ENCODE results near the gene MAP3K7CL. TPM values are rescaled to one million over a fixed set of nuclear protein-coding genes. Genes with fewer than 3 reads are reported as not detected.

The MAP3K7CL gene
- total RNA-seq, 4 donors from 2014 or later: 1.5 to 2.6 (median 2.2) TPM

DNA sequence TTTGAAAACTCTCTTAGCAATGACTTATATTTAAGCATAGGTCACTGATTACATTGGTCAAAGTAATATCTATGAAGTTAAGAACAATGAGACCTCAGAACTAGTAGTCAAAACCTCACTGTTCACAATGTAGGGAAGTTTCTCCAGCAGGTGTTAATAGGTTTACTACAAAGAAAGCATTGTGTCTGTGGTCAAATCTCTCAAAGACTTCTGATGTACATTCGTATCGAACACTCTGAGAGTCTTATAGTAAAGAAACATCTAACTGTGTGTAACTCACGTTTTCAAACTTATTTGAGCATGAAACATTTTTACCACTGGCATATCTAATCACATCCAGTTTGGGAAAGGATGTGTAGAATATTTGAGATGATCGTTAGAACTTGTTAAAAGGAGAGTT lies 76.0 kb downstream of the MAP3K7CL start:
- TF ChIP-seq, protein P1, sequence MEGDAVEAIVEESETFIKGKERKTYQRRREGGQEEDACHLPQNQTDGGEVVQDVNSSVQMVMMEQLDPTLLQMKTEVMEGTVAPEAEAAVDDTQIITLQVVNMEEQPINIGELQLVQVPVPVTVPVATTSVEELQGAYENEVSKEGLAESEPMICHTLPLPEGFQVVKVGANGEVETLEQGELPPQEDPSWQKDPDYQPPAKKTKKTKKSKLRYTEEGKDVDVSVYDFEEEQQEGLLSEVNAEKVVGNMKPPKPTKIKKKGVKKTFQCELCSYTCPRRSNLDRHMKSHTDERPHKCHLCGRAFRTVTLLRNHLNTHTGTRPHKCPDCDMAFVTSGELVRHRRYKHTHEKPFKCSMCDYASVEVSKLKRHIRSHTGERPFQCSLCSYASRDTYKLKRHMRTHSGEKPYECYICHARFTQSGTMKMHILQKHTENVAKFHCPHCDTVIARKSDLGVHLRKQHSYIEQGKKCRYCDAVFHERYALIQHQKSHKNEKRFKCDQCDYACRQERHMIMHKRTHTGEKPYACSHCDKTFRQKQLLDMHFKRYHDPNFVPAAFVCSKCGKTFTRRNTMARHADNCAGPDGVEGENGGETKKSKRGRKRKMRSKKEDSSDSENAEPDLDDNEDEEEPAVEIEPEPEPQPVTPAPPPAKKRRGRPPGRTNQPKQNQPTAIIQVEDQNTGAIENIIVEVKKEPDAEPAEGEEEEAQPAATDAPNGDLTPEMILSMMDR (IDR thresholded peaks at IDR 0.05): no peak
- TF ChIP-seq POLR2A (IDR thresholded peaks at IDR 0.05) (no peak), POLR2AphosphoS5 (IDR thresholded peaks at IDR 0.05) (no peak), EP300 (IDR thresholded peaks at IDR 0.05) (no peak)
- WGBS, 2 donors (ENCODE audit: low coverage in 1 of 2): 92 to 98% methylated on average over 4 of the region's 4 CpGs
- Histone ChIP-seq H3K9me3 (peaks cover 0 to 2% (median 0%) of the 10 kb centered on the region in 3 donors), H3K27ac (no peak overlapping the region), H3K27me3 (no peaks in the 10 kb centered on the region), H3K4me3 (no peak overlapping the region), H3K4me1 (peaks cover 0 to 8% (median 3%) of the 10 kb centered on the region in 3 donors), H3K36me3 (no peaks in the 10 kb centered on the region)
- ATAC-seq: no peak

DNA sequence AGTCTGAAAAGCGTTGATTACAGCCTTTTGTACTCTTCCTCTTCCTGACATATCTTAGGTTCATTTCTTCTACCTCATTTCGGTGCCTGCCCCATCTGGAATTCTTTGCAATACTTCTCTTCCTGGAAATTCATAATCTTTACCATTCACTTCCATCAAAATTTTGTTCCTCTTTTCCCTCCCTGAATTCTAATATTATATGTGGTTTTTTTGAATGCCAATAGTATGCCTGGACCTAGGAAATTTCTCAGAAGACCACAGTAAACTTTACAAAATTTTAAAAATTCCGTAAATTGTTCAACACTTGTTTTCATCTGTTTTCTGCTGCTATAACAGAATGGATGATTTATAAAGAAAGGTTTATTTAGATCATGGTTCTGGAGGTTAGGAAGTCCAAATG lies 76.8 kb downstream of the MAP3K7CL start:
- ATAC-seq: no peak
- no peaks in the 10 kb centered on the region for H3K27me3 ChIP-seq
- WGBS, 2 donors (ENCODE audit: low coverage in 1 of 2): 78 to 100% methylated on average over 2 to 3 of the region's 3 CpGs
- H3K27ac ChIP-seq: no peak overlapping the region
- peaks cover 0 to 8% (median 3%) of the 10 kb centered on the region in 3 donors for H3K4me1 ChIP-seq
- no peak for TF ChIP-seq POLR2AphosphoS5 (IDR thresholded peaks at IDR 0.05)
- no peak for TF ChIP-seq EP300 (IDR thresholded peaks at IDR 0.05)
- TF ChIP-seq, protein P1 (IDR thresholded peaks at IDR 0.05): no peak
- no peak for TF ChIP-seq POLR2A (IDR thresholded peaks at IDR 0.05)
- H3K9me3 ChIP-seq: no peaks in the 10 kb centered on the region
- no peak overlapping the region for H3K4me3 ChIP-seq
- no peaks in the 10 kb centered on the region for H3K36me3 ChIP-seq

DNA sequence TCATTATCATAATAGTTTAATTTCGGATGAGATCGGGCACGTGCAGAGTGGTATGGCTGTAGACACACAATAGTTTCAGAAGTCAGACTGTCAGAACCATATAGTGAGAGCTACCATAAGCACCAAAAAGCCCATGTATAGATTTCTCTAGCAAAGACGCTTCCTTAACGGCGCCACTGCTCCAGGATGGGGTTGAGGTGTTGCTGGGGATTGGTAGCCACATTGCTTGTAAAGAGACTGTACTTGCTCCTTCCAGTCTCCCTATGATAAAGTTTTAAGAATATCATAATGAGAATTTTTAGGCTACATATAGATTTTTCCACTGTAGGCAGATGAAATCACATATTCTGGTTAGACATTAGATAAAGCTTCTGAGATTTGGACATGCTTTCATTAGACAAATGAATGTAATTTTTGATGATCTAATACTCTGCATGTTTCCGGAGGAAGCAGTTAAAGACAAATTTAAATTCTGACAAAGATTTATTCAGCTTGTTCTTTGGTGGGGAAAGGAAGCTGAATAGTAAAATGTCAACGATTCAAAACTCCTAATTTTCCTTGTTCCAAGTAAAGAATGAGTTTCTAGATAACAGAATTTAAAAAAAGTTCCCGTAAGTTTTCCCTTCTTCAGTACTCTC lies 77.7 kb downstream of the MAP3K7CL start:
- H3K27ac ChIP-seq: peak overlapping the region in 1 of 4 donors; percentile 10
- H3K36me3 ChIP-seq: no peaks in the 10 kb centered on the region
- 53 to 57% methylated on average over 7 to 9 of the region's 9 CpGs for WGBS, 2 donors (ENCODE audit: low coverage in 1 of 2)
- no peaks in the 10 kb centered on the region for H3K27me3 ChIP-seq
- H3K9me3 ChIP-seq: no peaks in the 10 kb centered on the region
- peaks cover 0 to 8% (median 3%) of the 10 kb centered on the region in 3 donors for H3K4me1 ChIP-seq
- ATAC-seq: no peak
- no peak overlapping the region for H3K4me3 ChIP-seq
- TF ChIP-seq, protein P1 (IDR thresholded peaks at IDR 0.05): no peak
- TF ChIP-seq POLR2A (IDR thresholded peaks at IDR 0.05): no peak
- no peak for TF ChIP-seq POLR2AphosphoS5 (IDR thresholded peaks at IDR 0.05)
- no peak for TF ChIP-seq EP300 (IDR thresholded peaks at IDR 0.05)

DNA sequence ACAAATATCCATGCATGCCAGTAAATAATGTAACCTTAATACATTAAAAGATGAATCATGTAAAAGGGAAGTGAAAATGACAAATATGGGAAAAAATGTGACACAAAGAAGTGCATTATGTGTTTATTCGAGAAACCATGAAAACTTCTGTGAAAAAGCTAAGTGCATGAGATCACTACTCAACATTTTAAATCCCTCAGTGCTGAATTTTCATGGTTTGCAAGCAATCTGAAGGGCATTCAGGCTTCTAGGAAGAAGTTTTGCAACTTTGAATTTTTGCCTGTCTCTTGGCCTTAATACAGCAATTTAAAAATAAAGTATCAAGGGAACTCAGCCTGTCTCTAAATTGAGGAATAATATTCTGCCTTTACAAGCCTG lies 78.2 kb downstream of the MAP3K7CL start:
- peak; percentile 48 for ATAC-seq
- no peaks in the 10 kb centered on the region for H3K9me3 ChIP-seq
- no peaks in the 10 kb centered on the region for H3K27me3 ChIP-seq
- H3K36me3 ChIP-seq: no peaks in the 10 kb centered on the region
- peaks cover 0 to 8% (median 3%) of the 10 kb centered on the region in 3 donors for H3K4me1 ChIP-seq
- H3K4me3 ChIP-seq: no peak overlapping the region
- peak; percentile 17 for TF ChIP-seq POLR2AphosphoS5 (IDR thresholded peaks at IDR 0.05)
- TF ChIP-seq EP300 (IDR thresholded peaks at IDR 0.05): no peak
- TF ChIP-seq, protein P1 (IDR thresholded peaks at IDR 0.05): no peak
- H3K27ac ChIP-seq: peak overlapping the region in 1 of 4 donors; percentile 10
- 11 to 50% methylated on average over 1 of the region's 1 CpG for WGBS, 2 donors (ENCODE audit: low coverage in 1 of 2)

DNA sequence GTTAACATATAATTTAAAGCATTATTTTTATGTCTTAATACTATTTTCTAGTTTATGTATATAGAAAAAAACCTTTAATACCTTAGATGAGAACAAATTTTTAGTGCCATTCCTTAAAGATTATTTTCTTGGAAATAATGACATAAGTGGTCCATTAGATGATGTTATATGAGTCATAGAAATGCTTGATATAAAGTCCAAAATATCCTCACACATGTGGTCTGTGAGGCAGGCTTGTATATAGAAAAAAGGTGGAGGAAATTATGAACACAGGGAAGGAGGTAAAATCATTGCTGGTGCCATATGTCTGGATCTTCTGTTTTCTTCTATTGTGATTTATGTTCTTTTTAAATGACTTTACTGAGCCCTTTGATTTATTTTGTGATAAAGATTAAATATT lies 79.3 kb downstream of the MAP3K7CL start:
- Histone ChIP-seq H3K4me3 (no peak overlapping the region), H3K9me3 (no peaks in the 10 kb centered on the region), H3K27me3 (no peaks in the 10 kb centered on the region), H3K36me3 (no peaks in the 10 kb centered on the region), H3K4me1 (peaks cover 0 to 8% (median 3%) of the 10 kb centered on the region in 3 donors), H3K27ac (no peak overlapping the region)
- ATAC-seq: no peak
- TF ChIP-seq POLR2A (IDR thresholded peaks at IDR 0.05): no peak
- TF ChIP-seq EP300 (IDR thresholded peaks at IDR 0.05): no peak
- TF ChIP-seq, protein P1 (IDR thresholded peaks at IDR 0.05): no peak
- TF ChIP-seq POLR2AphosphoS5 (IDR thresholded peaks at IDR 0.05): no peak
